ENCODE data around the gene RHEBL1. TPM values are rescaled to one million over a fixed set of nuclear protein-coding genes. Genes with fewer than 3 reads are reported as not detected.
A peak's percentile ranks its signal among the peaks of the same experiment; 100 is the strongest.

RHEBL1 gene
- total and polyA plus RNA-seq, 2 of the 4 experiments (the other 2 are of a cell fraction), result 0.62 to 0.72 TPM

GRCh38 chr12:49030119-49030518, 39.7 kb downstream of the RHEBL1 start:
- H3K23ac ChIP-seq (ENCODE audit: low read depth, low read length), result no peak overlapping the region
- H3K27me3 ChIP-seq (ENCODE audit: control insufficient read depth, insufficient read depth, low read length), result no peaks in the 10 kb centered on the region
- no peak overlapping the region for H2BK15ac ChIP-seq (ENCODE audit: low read depth, low read length)
- H3K27ac ChIP-seq (ENCODE audit: insufficient read depth, low read length), result no peak overlapping the region
- no peak overlapping the region for H4K5ac ChIP-seq (ENCODE audit: low read depth, low read length)
- DNase-seq (no peak), ATAC-seq (ENCODE audit: low read depth) (no peak)
- no peak overlapping the region for H2BK5ac ChIP-seq (ENCODE audit: low read depth, low read length, poor library complexity, severe bottlenecking)
- no peak overlapping the region for H3K4me2 ChIP-seq (ENCODE audit: low read depth, low read length)
- H3K56ac ChIP-seq (ENCODE audit: extremely low read depth, insufficient read depth, low read length), result no peak overlapping the region
- H3K9me1 ChIP-seq (ENCODE audit: insufficient read depth, low read length), result no peaks in the 10 kb centered on the region
- no peaks in the 10 kb centered on the region for H3K9me3 ChIP-seq (ENCODE audit: control insufficient read depth, insufficient read depth, low read length)
- peaks cover 87% of the 10 kb centered on the region for H3K36me3 ChIP-seq (ENCODE audit: control insufficient read depth, insufficient read depth, low read length)
- no TSS peak for BruUV-seq (replicated peaks)
- ChIA-PET CTCF (interaction anchor here (1.1 kb wide), 1 partner anchor 10 kb away, joined by 6 read pairs; no protein-coding TSS in a partner anchor), POLR2A (ENCODE audit: unreplicated experiment) (no interaction called here)
- peaks cover 24% of the 10 kb centered on the region for H4K20me1 ChIP-seq (ENCODE audit: insufficient read depth, low read length)
- no peak overlapping the region for H3K18ac ChIP-seq (ENCODE audit: low read depth, low read length)
- no peak overlapping the region for H2AK5ac ChIP-seq (ENCODE audit: low read depth, low read length)
- no peak overlapping the region for H4K8ac ChIP-seq (ENCODE audit: low read depth in 2 of 2, low read length in 2 of 2)
- peak overlapping the region; percentile 35 for H2AFZ ChIP-seq (replicated peaks; ENCODE audit: low read length, poor library complexity)
- H3K9ac ChIP-seq (ENCODE audit: low read depth, low read length), result no peak overlapping the region
- no peak for TF ChIP-seq MAFK (IDR thresholded peaks at IDR 0.05; ENCODE audit: low read depth, low read length)
- TF ChIP-seq RFX5 (IDR thresholded peaks at IDR 0.05; ENCODE audit: low read depth, low read length), result no peak
- no peak for TF ChIP-seq MAZ (IDR thresholded peaks at IDR 0.05; ENCODE audit: borderline replicate concordance, low read depth, low read length)
- no peak for TF ChIP-seq POLR2A (IDR thresholded peaks at IDR 0.05; ENCODE audit: low read depth, low read length)
- no peak for TF ChIP-seq USF2 (IDR thresholded peaks at IDR 0.05; ENCODE audit: low read depth, low read length)
- TF ChIP-seq CHD1 (IDR thresholded peaks at IDR 0.05; ENCODE audit: low read depth, low read length), result no peak
- TF ChIP-seq CTCF (conservative IDR thresholded peaks at IDR 0.05; ENCODE audit: low read depth, low read length), result no peak
- TF ChIP-seq ELK1 (IDR thresholded peaks at IDR 0.05; ENCODE audit: borderline replicate concordance, low read depth, low read length), result no peak
- no peak for TF ChIP-seq SMC3 (IDR thresholded peaks at IDR 0.05; ENCODE audit: low read depth, low read length)
- no peak for TF ChIP-seq RCOR1 (IDR thresholded peaks at IDR 0.05; ENCODE audit: insufficient replicate concordance, low read length)
- TF ChIP-seq FOS (IDR thresholded peaks at IDR 0.05; ENCODE audit: low read depth, low read length), result no peak
- TF ChIP-seq NFE2L2 (IDR thresholded peaks at IDR 0.05; ENCODE audit: low read depth, low read length), result no peak
- in situ Hi-C loops (cut with MboI; ENCODE audit: low sequenced_read_pairs), result no loop called here
- H4K91ac ChIP-seq (ENCODE audit: insufficient read depth, low read depth, low read length), result no peak overlapping the region
- no peaks in the 10 kb centered on the region for H3K4me1 ChIP-seq (ENCODE audit: control insufficient read depth, insufficient read depth, low read length)
- no peak overlapping the region for H3K4ac ChIP-seq (ENCODE audit: low read depth, low read length)
- dilution Hi-C loops (cut with HindIII; ENCODE audit: low sequenced_read_pairs, unreplicated experiment), result no loop called here
- WGBS, 2 experiments (ENCODE audit: extremely low coverage in 2 of 2, insufficient read length in 1 of 2), result no CpG with 5 or more reads among the region's 8 CpGs
- H3K14ac ChIP-seq (replicated peaks; ENCODE audit: low read depth, low read length), result no peak overlapping the region
- H2BK20ac ChIP-seq (ENCODE audit: low read depth, low read length), result no peak overlapping the region
- H3K79me1 ChIP-seq (ENCODE audit: low read depth in 1 of 2, low read length in 2 of 2), result peaks cover 24 to 67% of the 10 kb centered on the region in 2 experiments
- H2BK120ac ChIP-seq (ENCODE audit: low read depth, low read length), result no peak overlapping the region
- intact Hi-C loops (cut with micrococcal nuclease), result no loop called here
- no peak overlapping the region for H3K4me3 ChIP-seq (ENCODE audit: insufficient read depth, low read depth, low read length)
- no peak overlapping the region for H2AK9ac ChIP-seq (replicated peaks; ENCODE audit: low read depth, low read length, poor library complexity)

Data from IMR-90 (cell line).